GM12878 (cell line): ENCODE data around the gene FANCC. TPM values are rescaled to one million over a fixed set of nuclear protein-coding genes. Genes with fewer than 3 reads are reported as not detected.

Experiments used
- BCL11A ChIP-seq: IDR thresholded peaks from 2 replicates; pipeline ENCODE4 v1.6.1; 2011; ENCODE audit warnings: low read depth, low read length
- BHLHE40 ChIP-seq, 2 experiments: fragments of 450-650 bp in 1 of 2; IDR thresholded peaks; 2 replicates each; pipeline ENCODE4 v1.6.1; 2011 to 2017; ENCODE audit warnings: low read depth in 2 of 2, borderline replicate concordance in 1 of 2, improper control_type of control experiment in 1 of 2, low read length in 1 of 2, mild to moderate bottlenecking in 1 of 2
- BMI1 ChIP-seq: fragments of 450-650 bp; IDR thresholded peaks from 2 replicates; pipeline ENCODE4 v1.6.1; 2016; ENCODE audit warnings: mild to moderate bottlenecking, moderate library complexity, borderline replicate concordance
- CEBPB ChIP-seq, 2 experiments: fragments of 150-350 bp in 1 of 2; IDR thresholded peaks; 2 replicates each; pipeline ENCODE4 v1.6.1; 2012 to 2014; ENCODE audit warnings: low read depth in 2 of 2, low read length in 2 of 2, borderline replicate concordance in 1 of 2, inconsistent platforms in 1 of 2
- E4F1 ChIP-seq: fragments of 450-650 bp; IDR thresholded peaks from 2 replicates; pipeline ENCODE4 v1.6.1; 2018; ENCODE audit warnings: borderline replicate concordance, mild to moderate bottlenecking; ENCODE audit not compliant: partially characterized antibody
- GATAD2B ChIP-seq: fragments of 450-650 bp; conservative IDR thresholded peaks from 2 replicates; pipeline ENCODE4 v1.6.1; 2017; ENCODE audit warnings: low read depth, mild to moderate bottlenecking, moderate library complexity
- MEF2A ChIP-seq: IDR thresholded peaks from 2 replicates; pipeline ENCODE4 v1.6.1; 2011; ENCODE audit warnings: low read depth, mild to moderate bottlenecking, low read length, moderate library complexity; ENCODE audit not compliant: insufficient read depth
- NFIC ChIP-seq: IDR thresholded peaks from 2 replicates; pipeline ENCODE4 v1.6.1; 2012; ENCODE audit warnings: low read depth, mild to moderate bottlenecking, inconsistent platforms, low read length, moderate library complexity
- NR2C2 ChIP-seq: IDR thresholded peaks from 2 replicates; pipeline ENCODE4 v1.6.1; 2011; ENCODE audit warnings: borderline replicate concordance, low read depth; ENCODE audit not compliant: control insufficient read depth, insufficient read length
- POLR2A ChIP-seq: IDR thresholded peaks from 2 replicates; pipeline ENCODE4 v1.6.1; 2011; ENCODE audit warnings: low read depth, mild to moderate bottlenecking, low read length
- POLR2AphosphoS2 ChIP-seq: IDR thresholded peaks from 2 replicates; pipeline ENCODE4 v1.6.1; 2011; ENCODE audit warnings: low read depth, mild to moderate bottlenecking, low read length, improper control_type of control experiment, moderate library complexity
- RAD21 ChIP-seq: IDR thresholded peaks from 2 replicates; pipeline ENCODE4 v1.6.1; 2011; ENCODE audit warnings: mild to moderate bottlenecking, low read depth, low read length, moderate library complexity; ENCODE audit not compliant: insufficient read depth
- RB1 ChIP-seq: fragments of 450-650 bp; formaldehyde crosslinking; IDR thresholded peaks from 2 replicates; pipeline ENCODE4 v1.6.1; 2017; ENCODE audit warnings: mild to moderate bottlenecking, borderline replicate concordance
- SMAD5 ChIP-seq: IDR thresholded peaks from 2 replicates; pipeline ENCODE4 v1.6.1; 2016; ENCODE audit warnings: antibody characterized with exemption, low read depth
- SMARCA5 ChIP-seq: fragments of 450-650 bp; IDR thresholded peaks from 2 replicates; pipeline ENCODE4 v1.6.1; 2017; ENCODE audit warnings: mild to moderate bottlenecking
- SPI1 ChIP-seq: IDR thresholded peaks from 2 replicates; pipeline ENCODE4 v1.6.1; 2011; ENCODE audit warnings: low read depth, mild to moderate bottlenecking, low read length, moderate library complexity, borderline replicate concordance; ENCODE audit not compliant: insufficient read depth
- YY1 ChIP-seq: IDR thresholded peaks from 2 replicates; pipeline ENCODE4 v1.6.1; 2011; ENCODE audit warnings: low read depth, mild to moderate bottlenecking, low read length
- ZNF274 ChIP-seq: IDR thresholded peaks from one replicate; pipeline ENCODE4 v1.8.0; 2011; ENCODE audit not compliant: insufficient read length, insufficient read depth
- polyA plus RNA-seq, 11 experiments: library from polyadenylated mRNA; depleted of rRNA in 4 of 11; unstranded in 6 of 11; stranded (reverse) in 5 of 11; fragments of >200 nt; fragmentation: Nextera tagmentation in 4 of 11; fragmentation: Illumina TruSeq in 1 of 11; extraction: Ambion mirVana in 4 of 11; extraction: Trizol in 1 of 11; gene quantifications; 1 replicate in 1 of 11; 2 replicates in 10 of 11; pipeline versions ENCODE4 v1.2.1 to v1.2.3, GENCODE V29; 2011 to 2016; ENCODE audit warnings: inconsistent platforms in 2 of 11, missing spikeins in 2 of 11, low read depth in 1 of 11
- total RNA-seq, 4 experiments: library from RNA; depleted of rRNA in 3 of 4; stranded (reverse); fragments of >200 nt in 3 of 4; fragmentation: Illumina TruSeq in 1 of 4; extraction: Trizol in 1 of 4; gene quantifications; 2 replicates each; pipeline versions ENCODE4 v1.2.1 to v1.2.3, GENCODE V29; 2013 to 2021
- TF ChIP-seq, protein P1 (sequence below): IDR thresholded peaks from 2 replicates; pipeline ENCODE4 v1.6.1; 2011; ENCODE audit warnings: borderline replicate concordance, low read depth, mild to moderate bottlenecking, moderate library complexity, low read length; ENCODE audit not compliant: insufficient read depth, poor library complexity, severe bottlenecking
- TF ChIP-seq, protein P2 (sequence below): IDR thresholded peaks from 2 replicates; pipeline ENCODE4 v1.6.1; 2012; ENCODE audit warnings: mild to moderate bottlenecking, low read depth, low read length
- TF ChIP-seq, protein P3 (sequence below): IDR thresholded peaks from 2 replicates; pipeline ENCODE4 v1.6.1; 2011; ENCODE audit warnings: mild to moderate bottlenecking, low read depth, low read length, moderate library complexity; ENCODE audit not compliant: insufficient replicate concordance

FANCC gene
- total and polyA plus RNA-seq, 10 of the 15 experiments (the other 5 are each of a cell fraction or from before 2014, with no cell fraction given), result 1.2 to 16.8 (median 10.5) TPM

GRCh38 chr9:95157481-95158151 is 159.9 kb downstream of the FANCC start (continued):
- TF ChIP-seq NR2C2 (no peak), BCL11A (peak; percentile 76; the same call in 1 of the 2 replicates), CEBPB (IDR thresholded peaks at IDR 0.05; ENCODE audit: borderline replicate concordance in 1 of 2, low read depth in 2 of 2, low read length in 2 of 2) (peak in 1 of 2 experiments; percentile 42; a peak in 2 of 4 replicates), RB1 (no peak), POLR2AphosphoS2 (no peak), SMARCA5 (0 out of 2 replicates have a peak, but pooled peaks have one; percentile 14), SPI1 (peak; percentile 98), YY1 (no peak), ZNF274 (no peak), E4F1 (no peak), BMI1 (0 out of 2 replicates have a peak, but pooled peaks have one; percentile 34), POLR2A (no peak), GATAD2B (no peak), RAD21 (no peak), MEF2A (peak; percentile 55; the same call in 1 of the 2 replicates), SMAD5 (no peak), BHLHE40 (IDR thresholded peaks at IDR 0.05; ENCODE audit: borderline replicate concordance in 1 of 2, low read depth in 2 of 2, low read length in 1 of 2) (no peak; a peak in 1 of 4 replicates), NFIC (peak; percentile 60; the same call in 1 of the 2 replicates)
- TF ChIP-seq, protein P1, sequence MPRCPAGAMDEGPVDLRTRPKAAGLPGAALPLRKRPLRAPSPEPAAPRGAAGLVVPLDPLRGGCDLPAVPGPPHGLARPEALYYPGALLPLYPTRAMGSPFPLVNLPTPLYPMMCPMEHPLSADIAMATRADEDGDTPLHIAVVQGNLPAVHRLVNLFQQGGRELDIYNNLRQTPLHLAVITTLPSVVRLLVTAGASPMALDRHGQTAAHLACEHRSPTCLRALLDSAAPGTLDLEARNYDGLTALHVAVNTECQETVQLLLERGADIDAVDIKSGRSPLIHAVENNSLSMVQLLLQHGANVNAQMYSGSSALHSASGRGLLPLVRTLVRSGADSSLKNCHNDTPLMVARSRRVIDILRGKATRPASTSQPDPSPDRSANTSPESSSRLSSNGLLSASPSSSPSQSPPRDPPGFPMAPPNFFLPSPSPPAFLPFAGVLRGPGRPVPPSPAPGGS, result peak; percentile 15
- TF ChIP-seq, protein P2, sequence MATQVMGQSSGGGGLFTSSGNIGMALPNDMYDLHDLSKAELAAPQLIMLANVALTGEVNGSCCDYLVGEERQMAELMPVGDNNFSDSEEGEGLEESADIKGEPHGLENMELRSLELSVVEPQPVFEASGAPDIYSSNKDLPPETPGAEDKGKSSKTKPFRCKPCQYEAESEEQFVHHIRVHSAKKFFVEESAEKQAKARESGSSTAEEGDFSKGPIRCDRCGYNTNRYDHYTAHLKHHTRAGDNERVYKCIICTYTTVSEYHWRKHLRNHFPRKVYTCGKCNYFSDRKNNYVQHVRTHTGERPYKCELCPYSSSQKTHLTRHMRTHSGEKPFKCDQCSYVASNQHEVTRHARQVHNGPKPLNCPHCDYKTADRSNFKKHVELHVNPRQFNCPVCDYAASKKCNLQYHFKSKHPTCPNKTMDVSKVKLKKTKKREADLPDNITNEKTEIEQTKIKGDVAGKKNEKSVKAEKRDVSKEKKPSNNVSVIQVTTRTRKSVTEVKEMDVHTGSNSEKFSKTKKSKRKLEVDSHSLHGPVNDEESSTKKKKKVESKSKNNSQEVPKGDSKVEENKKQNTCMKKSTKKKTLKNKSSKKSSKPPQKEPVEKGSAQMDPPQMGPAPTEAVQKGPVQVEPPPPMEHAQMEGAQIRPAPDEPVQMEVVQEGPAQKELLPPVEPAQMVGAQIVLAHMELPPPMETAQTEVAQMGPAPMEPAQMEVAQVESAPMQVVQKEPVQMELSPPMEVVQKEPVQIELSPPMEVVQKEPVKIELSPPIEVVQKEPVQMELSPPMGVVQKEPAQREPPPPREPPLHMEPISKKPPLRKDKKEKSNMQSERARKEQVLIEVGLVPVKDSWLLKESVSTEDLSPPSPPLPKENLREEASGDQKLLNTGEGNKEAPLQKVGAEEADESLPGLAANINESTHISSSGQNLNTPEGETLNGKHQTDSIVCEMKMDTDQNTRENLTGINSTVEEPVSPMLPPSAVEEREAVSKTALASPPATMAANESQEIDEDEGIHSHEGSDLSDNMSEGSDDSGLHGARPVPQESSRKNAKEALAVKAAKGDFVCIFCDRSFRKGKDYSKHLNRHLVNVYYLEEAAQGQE, result no peak
- TF ChIP-seq, protein P3, sequence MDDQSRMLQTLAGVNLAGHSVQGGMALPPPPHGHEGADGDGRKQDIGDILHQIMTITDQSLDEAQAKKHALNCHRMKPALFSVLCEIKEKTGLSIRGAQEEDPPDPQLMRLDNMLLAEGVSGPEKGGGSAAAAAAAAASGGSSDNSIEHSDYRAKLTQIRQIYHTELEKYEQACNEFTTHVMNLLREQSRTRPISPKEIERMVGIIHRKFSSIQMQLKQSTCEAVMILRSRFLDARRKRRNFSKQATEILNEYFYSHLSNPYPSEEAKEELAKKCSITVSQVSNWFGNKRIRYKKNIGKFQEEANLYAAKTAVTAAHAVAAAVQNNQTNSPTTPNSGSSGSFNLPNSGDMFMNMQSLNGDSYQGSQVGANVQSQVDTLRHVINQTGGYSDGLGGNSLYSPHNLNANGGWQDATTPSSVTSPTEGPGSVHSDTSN, result peak; percentile 60
